AG20443 (cell line): Measurements from ENCODE around the gene LTBP3.

ENCODE experiments used
- DNase-seq: peaks from one replicate; pipeline ENCODE4 v3.0.0; 2012; ENCODE audit warnings: low spot score, mixed read lengths

LTBP3 gene

GRCh38 chr11:65496304-65497140 is 61.6 kb downstream of the LTBP3 start:
- DNase-seq, result no peak

- DNase-seq, result peak; percentile 56
Measured at GRCh38 chr11:65493367-65494176, 64.6 kb downstream of the LTBP3 start.

GRCh38 chr11:65492637-65493366 is 65.4 kb downstream of the LTBP3 start:
- DNase-seq, result peak; percentile 40

GRCh38 chr11:65492387-65492636 is 65.8 kb downstream of the LTBP3 start:
- DNase-seq, result no peak

GRCh38 chr11:65491614-65492386 is 66.4 kb downstream of the LTBP3 start:
- DNase-seq, result peak; percentile 41

GRCh38 chr11:65491163-65491465 is 67.0 kb downstream of the LTBP3 start:
- DNase-seq, result no peak

GRCh38 chr11:65489706-65490320 is 68.3 kb downstream of the LTBP3 start:
- no peak for DNase-seq

- peak; percentile 68 for DNase-seq
Measured at GRCh38 chr11:65489035-65489705, 69.0 kb downstream of the LTBP3 start.
